GM19239 (cell line): ENCODE measurements around the gene TENM4.
"Not testable (repeated sequence)": the region's sequence is repeated elsewhere in the genome, so short reads cannot be mapped to it uniquely, and the experiment has no call there.

Experiments used
- DNase-seq: peaks from one replicate; pipeline ENCODE4 v3.0.0; 2011; ENCODE audit warnings: low spot score; ENCODE audit not compliant: insufficient read length
- FAIRE-seq: peaks from 2 replicates; lab custom pipeline; 2011; peaks lifted over from hg19 to GRCh38; lab: Jason Lieb, UNC

Gene TENM4

DNA sequence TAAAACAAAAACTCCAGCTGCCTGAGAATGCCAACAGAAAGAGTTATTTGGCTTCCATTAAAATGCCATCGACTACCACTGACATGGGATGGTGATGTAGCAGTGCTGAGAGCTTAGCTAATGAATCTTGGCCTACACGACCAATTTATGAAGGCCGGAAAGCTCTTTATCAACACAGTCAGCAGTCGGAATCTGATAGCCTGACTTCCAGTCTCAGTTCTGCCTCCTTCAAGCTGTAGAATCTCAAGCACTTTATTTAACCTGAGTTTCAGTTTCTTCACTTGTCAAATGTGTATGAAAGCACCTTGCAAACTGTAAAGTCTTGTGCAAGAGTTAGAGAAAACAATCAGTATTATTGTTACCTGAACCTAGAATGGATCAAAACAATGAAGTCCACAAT, 530.5 kb downstream of the TENM4 start:
- FAIRE-seq: no peak
- DNase-seq: no peak

- FAIRE-seq (no peak), DNase-seq (no peak)
These were observed 531.4 kb downstream of the TENM4 start for GRCh38 chr11:78909386-78909785.

DNA sequence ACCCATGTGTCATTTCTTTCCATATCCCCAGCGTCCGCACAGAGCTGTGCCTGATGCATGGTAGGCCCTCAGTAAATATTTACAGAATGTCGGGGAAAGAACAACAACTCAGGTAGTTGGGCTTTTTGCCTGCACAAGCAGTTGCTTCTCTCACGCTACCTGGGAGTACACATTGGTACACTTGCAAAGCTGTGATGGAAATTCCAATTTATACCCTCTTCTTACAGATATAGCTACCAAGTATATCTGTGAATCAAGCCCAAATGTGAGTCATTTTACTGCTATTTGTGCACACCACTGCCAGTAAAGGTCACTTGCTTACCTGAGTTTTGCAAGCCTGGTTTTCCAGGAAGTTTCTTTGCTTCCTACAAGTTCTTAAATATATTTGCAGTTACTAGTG, 533.2 kb downstream of the TENM4 start:
- FAIRE-seq (no peak), DNase-seq (no peak)

GRCh38 chr11:78906566-78906965, 534.3 kb downstream of the TENM4 start:
- FAIRE-seq (no peak), DNase-seq (no peak)

DNA sequence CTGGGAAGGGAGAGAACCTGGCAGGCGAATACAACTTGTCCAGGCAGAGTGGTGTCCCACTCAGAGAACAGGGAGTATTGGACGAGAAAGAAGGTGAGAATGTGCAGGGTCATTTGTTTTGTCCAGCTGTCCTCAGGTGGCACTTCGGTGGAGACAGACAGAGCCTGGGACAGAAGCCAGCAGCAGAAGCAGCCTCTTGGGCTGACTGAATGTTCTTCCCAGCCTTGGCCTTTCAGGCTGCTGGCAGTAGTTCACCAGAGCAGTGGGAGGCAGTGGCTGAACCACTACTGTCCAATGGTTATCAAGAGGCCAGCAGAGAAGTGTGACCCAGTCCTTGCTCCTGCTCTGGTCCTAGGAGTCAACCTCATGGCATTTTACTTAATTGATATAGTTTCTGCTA, 535.1 kb downstream of the TENM4 start:
- no peak for FAIRE-seq
- no peak for DNase-seq

- FAIRE-seq (no peak), DNase-seq (no peak)
These were observed 537.9 kb downstream of the TENM4 start for GRCh38 chr11:78902771-78903507.

DNA sequence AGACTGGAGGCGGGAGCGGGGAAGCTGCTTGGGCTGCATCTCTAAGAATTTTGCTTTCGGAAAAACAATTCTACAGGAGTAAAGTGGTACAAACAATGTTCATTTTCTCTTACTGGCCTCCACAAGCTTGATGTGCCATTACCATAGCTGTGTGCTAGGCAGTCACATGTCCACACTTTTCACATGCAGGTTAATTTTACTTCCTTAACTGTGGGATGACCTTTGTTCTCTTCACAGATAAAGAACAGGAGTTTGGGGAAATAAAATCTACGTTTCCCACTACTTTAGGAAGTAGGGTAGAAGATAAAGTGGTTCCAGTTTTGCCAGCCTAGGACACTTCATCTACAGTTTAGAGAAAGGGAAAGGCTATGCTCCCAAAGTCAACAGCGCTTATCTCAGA, 539.0 kb downstream of the TENM4 start:
- DNase-seq: no peak
- no peak for FAIRE-seq

GRCh38 chr11:78898266-78898775, 542.5 kb downstream of the TENM4 start:
- FAIRE-seq: no peak
- DNase-seq: no peak

DNA sequence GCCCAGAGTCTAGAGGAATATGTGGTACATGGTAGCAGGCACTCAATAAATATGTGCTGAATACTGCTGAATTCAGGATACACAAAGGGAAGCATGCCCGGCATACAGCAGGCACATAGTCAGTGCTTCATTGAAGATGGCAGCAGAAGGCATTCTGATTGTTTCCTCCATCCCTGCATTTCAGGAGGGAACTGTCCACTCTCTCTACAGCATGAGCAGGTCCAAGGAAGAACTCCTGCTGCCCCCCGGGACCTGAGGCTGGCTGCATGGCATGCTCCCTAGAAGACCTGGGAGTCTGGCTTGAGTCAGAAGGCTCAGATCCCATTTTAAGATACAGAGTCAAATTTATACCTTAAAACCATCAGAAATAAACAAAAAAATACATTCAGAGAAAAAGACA, 546.8 kb downstream of the TENM4 start:
- FAIRE-seq: no peak
- DNase-seq: no peak

- DNase-seq: no peak
- no peak for FAIRE-seq
These were observed 551.1 kb downstream of the TENM4 start for GRCh38 chr11:78889698-78890097.

- DNase-seq: no peak
- no peak for FAIRE-seq
These were observed 554.2 kb downstream of the TENM4 start for GRCh38 chr11:78886616-78887015.

GRCh38 chr11:78884761-78885160, 556.1 kb downstream of the TENM4 start:
- no peak for DNase-seq
- FAIRE-seq: no peak

DNA sequence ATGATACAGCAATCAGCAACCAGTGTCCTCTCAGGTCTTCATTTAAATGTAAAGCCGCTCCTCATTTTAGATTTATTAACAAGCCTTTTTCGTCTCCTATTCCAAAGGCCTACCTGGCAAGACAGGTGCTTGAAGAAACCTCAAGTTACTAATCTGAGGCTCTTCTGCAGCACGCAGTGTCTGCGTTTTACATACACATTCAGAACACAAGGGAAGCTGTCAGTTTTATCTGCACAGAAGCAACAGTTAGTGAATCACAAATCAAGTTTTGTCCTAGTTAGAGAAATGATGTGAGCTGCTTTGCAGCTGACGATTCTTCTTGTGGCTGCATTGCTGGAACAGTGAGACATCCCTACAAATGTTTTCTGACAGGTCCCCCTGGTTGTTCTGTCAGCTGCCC, 557.3 kb downstream of the TENM4 start:
- no peak for DNase-seq
- no peak for FAIRE-seq

DNA sequence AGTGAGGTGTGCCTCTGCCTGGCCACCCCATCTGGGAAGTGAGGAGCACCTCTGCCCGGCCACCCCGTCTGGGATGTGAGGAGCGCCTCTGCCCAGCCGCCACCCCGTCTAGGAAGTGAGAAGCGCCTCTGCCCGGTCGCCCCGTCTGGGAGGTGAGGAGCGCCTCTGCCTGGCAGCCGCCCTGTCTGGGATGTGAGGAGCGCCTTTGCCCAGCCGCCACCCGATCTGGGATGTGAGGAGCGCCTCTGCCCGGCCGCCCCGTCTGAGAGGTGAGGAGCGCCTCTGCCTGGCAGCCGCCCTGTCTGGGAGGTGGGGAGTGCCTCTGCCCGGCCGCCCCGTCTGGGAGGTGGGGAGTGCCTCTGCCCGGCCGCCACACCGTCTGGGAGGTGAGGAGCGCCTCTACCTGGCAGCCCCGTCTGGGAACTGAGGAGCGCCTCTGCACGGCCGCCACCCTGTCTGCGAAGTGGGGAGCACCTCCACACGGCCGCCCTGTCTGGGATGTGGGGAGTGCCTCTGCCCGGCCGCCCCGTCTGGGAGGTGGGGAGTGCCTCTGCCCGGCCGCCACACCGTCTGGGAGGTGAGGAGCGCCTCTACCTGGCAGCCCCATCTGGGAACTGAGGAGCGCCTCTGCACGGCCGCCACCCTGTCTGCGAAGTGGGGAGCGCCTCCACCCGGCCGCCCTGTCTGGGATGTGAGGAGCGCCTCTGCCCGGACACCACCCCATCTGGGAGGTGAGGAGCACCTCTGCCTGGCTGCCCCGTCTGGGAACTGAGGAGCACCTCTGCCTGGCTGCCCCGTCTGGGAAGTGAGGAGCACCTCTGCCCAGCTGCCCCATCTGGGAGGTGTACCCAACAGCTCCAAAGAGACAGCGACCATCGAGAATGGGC, 561.5 kb downstream of the TENM4 start:
- DNase-seq, FAIRE-seq: not testable (repeated sequence)

- no peak for FAIRE-seq
- no peak for DNase-seq
These were observed 562.2 kb downstream of the TENM4 start for GRCh38 chr11:78878631-78879030.

GRCh38 chr11:78876676-78877075, 564.2 kb downstream of the TENM4 start:
- DNase-seq (no peak), FAIRE-seq (no peak)

DNA sequence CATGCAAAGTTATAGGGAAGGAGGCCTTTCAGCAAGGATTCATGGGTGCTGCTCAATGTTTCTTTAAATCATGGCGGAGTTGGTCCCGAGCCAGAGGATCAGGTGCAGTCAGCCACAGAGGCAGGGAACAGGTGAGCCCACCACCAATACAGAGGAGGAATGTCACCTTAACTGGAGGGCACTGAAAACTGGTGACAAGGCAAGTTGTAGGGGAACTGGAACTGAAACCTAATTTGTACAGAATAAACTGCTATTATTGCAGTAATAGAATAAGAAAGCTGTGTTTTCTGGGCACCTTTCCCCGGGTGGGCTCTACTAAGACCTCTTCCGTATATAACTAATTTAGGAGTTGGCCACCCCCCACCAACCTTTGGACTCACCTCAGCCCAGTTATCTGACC, 570.2 kb downstream of the TENM4 start:
- DNase-seq (no peak), FAIRE-seq (no peak)

- no peak for FAIRE-seq
- DNase-seq: no peak
These were observed 571.5 kb downstream of the TENM4 start for GRCh38 chr11:78869293-78869692.

GRCh38 chr11:78868563-78868962, 572.3 kb downstream of the TENM4 start:
- no peak for DNase-seq
- FAIRE-seq: no peak

GRCh38 chr11:78860720-78861422, 580.0 kb downstream of the TENM4 start:
- FAIRE-seq: no peak
- DNase-seq: no peak

DNA sequence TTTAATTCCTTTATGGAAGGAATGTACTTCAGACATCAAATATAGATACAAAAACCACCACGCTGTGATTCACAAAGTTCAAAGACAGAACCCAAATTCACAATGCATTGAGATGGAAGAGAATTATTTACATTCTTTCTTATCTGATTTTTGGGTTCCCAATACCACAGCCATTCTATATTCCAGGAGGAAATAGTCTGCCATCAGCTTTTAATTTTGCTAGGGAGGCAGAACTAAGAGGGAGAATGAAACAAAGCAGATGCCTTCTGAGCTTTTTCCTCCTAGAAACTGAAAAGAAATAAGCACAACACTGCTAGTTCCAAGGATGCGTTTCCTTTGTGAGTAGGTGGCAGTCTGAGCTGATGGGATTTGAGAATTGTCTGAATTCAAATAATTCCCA, 583.1 kb downstream of the TENM4 start:
- FAIRE-seq (no peak), DNase-seq (no peak)
